K562 (cell line): Measurements from ENCODE around the gene SAE1. TPM values are rescaled to one million over a fixed set of nuclear protein-coding genes. Genes with fewer than 3 reads are reported as not detected.

Experiments used
- ATAC-seq: fragments of 200-7000 bp; cut with Tn5 transposase; 3 replicates; pipeline ENCODE4 v1.9.1; 2020; ENCODE audit warnings: moderate library complexity
- BruUV-seq: library from RNA; stranded (reverse); fragments of 400-500 nt; replicated peaks from 2 replicates; lab custom pipeline; 2021; lab: Mats Ljungman, UMichigan
- CTCF ChIA-PET: fragments of 300-600 bp; formaldehyde crosslinking; extraction: SDS; loops from one replicate; lab custom pipeline; 2021; ENCODE audit warnings: low intra/inter-chr PET ratio; lab: Yijun Ruan, JAX
- POLR2A ChIA-PET: fragments of 300-600, 350-650 bp; sonication (Branson Sonifier 250); formaldehyde crosslinking; extraction: SDS; loops from one replicate; lab custom pipeline; 2021; ENCODE audit warnings: antibody characterized with exemption, inconsistent platforms; lab: Yijun Ruan, JAX
- DNase-seq, 4 experiments: peaks; one replicate each; pipeline versions ENCODE4 v3.0.0 to v3.0.0-alpha.2; 2011 to 2018; ENCODE audit warnings: low spot score in 3 of 4, mixed read lengths in 3 of 4; ENCODE audit errors: extremely low read depth in 1 of 4
- FAIRE-seq: peaks from 2 replicates; lab custom pipeline; 2011; peaks lifted over from hg19 to GRCh38; lab: Jason Lieb, UNC
- H2AFZ ChIP-seq: 2 replicates; pipeline ENCODE4 v1.6.0; 2011; ENCODE audit warnings: low read depth, low read length, control low read depth, inconsistent platforms
- H3K27ac ChIP-seq: fragments of 200-600 bp; 3 replicates; pipeline ENCODE4 v1.8.0; 2011; ENCODE audit warnings: low read depth, mild to moderate bottlenecking, control low read depth, inconsistent platforms, low read length, moderate library complexity, mixed read lengths; ENCODE audit errors: extremely low read depth
- H3K27me3 ChIP-seq, 2 experiments: fragments of 300-600 bp in 1 of 2; 2 replicates in 1 of 2; 3 replicates in 1 of 2; pipeline versions ENCODE4 v1.6.0 to v1.8.0; 2011; ENCODE audit warnings: inconsistent platforms in 2 of 2, low read length in 2 of 2, mild to moderate bottlenecking in 1 of 2, mixed read lengths in 1 of 2, moderate library complexity in 1 of 2; ENCODE audit not compliant: control insufficient read depth in 2 of 2, insufficient read depth in 2 of 2
- H3K36me3 ChIP-seq: fragments of 300-600 bp; 3 replicates; pipeline ENCODE4 v1.8.0; 2011; ENCODE audit warnings: mild to moderate bottlenecking, low read length, inconsistent platforms; ENCODE audit not compliant: control insufficient read depth, insufficient read depth
- H3K4me1 ChIP-seq, 2 experiments: fragments of 200-600 bp in 1 of 2; replicated peaks in 1 of 2; 2 replicates in 1 of 2; 3 replicates in 1 of 2; pipeline versions ENCODE4 v1.5.1 to v1.8.0; 2011; ENCODE audit warnings: inconsistent platforms in 2 of 2, low read length in 2 of 2, mild to moderate bottlenecking in 1 of 2, mixed read lengths in 1 of 2, moderate library complexity in 1 of 2; ENCODE audit not compliant: control insufficient read depth in 2 of 2, insufficient read depth in 2 of 2
- H3K4me2 ChIP-seq: 2 replicates; pipeline ENCODE4 v1.6.1; 2011; ENCODE audit warnings: low read length, control low read depth, inconsistent platforms, mixed read lengths; ENCODE audit not compliant: insufficient read depth
- H3K4me3 ChIP-seq: fragments of 200-600 bp; sonication (generic), shearing (Covaris generic); 2 replicates; pipeline ENCODE4 v1.5.1; 2016; ENCODE audit warnings: control low read depth, inconsistent platforms
- H3K79me2 ChIP-seq: fragments of 200-600 bp; 3 replicates; pipeline ENCODE4 v1.8.0; 2011; ENCODE audit warnings: low read length, inconsistent platforms; ENCODE audit not compliant: control insufficient read depth, insufficient read depth
- H3K9ac ChIP-seq, 2 experiments: 2 replicates each; pipeline versions ENCODE4 v1.6.0 to v1.6.1; 2011; ENCODE audit warnings: low read depth in 2 of 2, low read length in 2 of 2, control low read depth in 1 of 2, inconsistent platforms in 1 of 2, mild to moderate bottlenecking in 1 of 2, mixed read lengths in 1 of 2; ENCODE audit not compliant: insufficient read depth in 1 of 2
- H3K9me1 ChIP-seq: one replicate; pipeline ENCODE4 v1.6.0; 2011; ENCODE audit warnings: inconsistent platforms, mild to moderate bottlenecking, low read length, moderate library complexity; ENCODE audit not compliant: control insufficient read depth, insufficient read depth
- H3K9me3 ChIP-seq: replicated peaks from 2 replicates; pipeline ENCODE4 v1.5.1; 2011; ENCODE audit warnings: low read depth, low read length, inconsistent platforms; ENCODE audit not compliant: control insufficient read depth, insufficient read depth
- H4K20me1 ChIP-seq: replicated peaks from 2 replicates; pipeline ENCODE4 v1.6.1; 2011; ENCODE audit warnings: low read length, inconsistent platforms, mixed read lengths; ENCODE audit not compliant: control insufficient read depth, insufficient read depth
- ATF2 ChIP-seq: sonication (generic); formaldehyde crosslinking; IDR thresholded peaks from 2 replicates; pipeline ENCODE4 v1.8.1; 2022; ENCODE audit warnings: missing genetic modification reagents
- C11orf30 ChIP-seq: fragments of 450-650 bp; IDR thresholded peaks from 2 replicates; pipeline ENCODE4 v1.6.1; 2016; ENCODE audit warnings: low read depth, mild to moderate bottlenecking
- CHD2 ChIP-seq: IDR thresholded peaks from 2 replicates; pipeline ENCODE4 v1.6.1; 2011; ENCODE audit warnings: low read depth, low read length
- ETV6 ChIP-seq, 3 experiments: fragments of 150-350 bp in 1 of 3; sonication (generic) in 1 of 3; formaldehyde crosslinking in 1 of 3; IDR thresholded peaks; 2 replicates each; pipeline versions ENCODE4 v1.6.1 to v1.8.0; 2014 to 2022; ENCODE audit warnings: borderline replicate concordance in 2 of 3, low read depth in 2 of 3, antibody characterized with exemption in 1 of 3, low read length in 1 of 3, mild to moderate bottlenecking in 1 of 3, missing genetic modification reagents in 1 of 3
- GATA2 ChIP-seq: sonication (generic); formaldehyde crosslinking; IDR thresholded peaks from 2 replicates; pipeline ENCODE4 v1.4.0; 2020; ENCODE audit warnings: mild to moderate bottlenecking, missing genetic modification reagents
- NFXL1 ChIP-seq: fragments of 450-650 bp; formaldehyde crosslinking; IDR thresholded peaks from 2 replicates; pipeline ENCODE4 v1.4.0; 2021; ENCODE audit warnings: mild to moderate bottlenecking
- SIRT6 ChIP-seq: IDR thresholded peaks from one replicate; pipeline ENCODE4 v1.6.1; 2012; ENCODE audit warnings: low read depth, mild to moderate bottlenecking, control low read depth, inconsistent platforms, low read length, moderate library complexity
- STAG1 ChIP-seq: sonication (generic); formaldehyde crosslinking; IDR thresholded peaks from 2 replicates; pipeline ENCODE4 v1.5.0; 2020; ENCODE audit warnings: missing genetic modification reagents, borderline replicate concordance
- ZBTB8A ChIP-seq: fragments of 450-650 bp; IDR thresholded peaks from 2 replicates; pipeline ENCODE4 v1.6.1; 2018; ENCODE audit warnings: mild to moderate bottlenecking, moderate library complexity; ENCODE audit not compliant: partially characterized antibody
- ZNF407 ChIP-seq: fragments of 450-650 bp; IDR thresholded peaks from 2 replicates; pipeline ENCODE4 v1.6.1; 2016; ENCODE audit warnings: low read depth
- WGBS: fragments of 100-300 bp; shearing (Covaris generic); methylation state at CpG from one replicate; pipeline ENCODE4 v1.1.6; 2016; ENCODE audit warnings: low coverage, mixed read lengths; ENCODE audit not compliant: insufficient coverage; ENCODE audit errors: missing lambda C conversion rate; 5-methylcytosine and 5-hydroxymethylcytosine counted together
- in situ Hi-C: fragments of 300-500 bp; cut with MboI; formaldehyde crosslinking; loops from 4 replicates; pipeline ENCODE4 v1.15.0; 2018; ENCODE audit warnings: inconsistent platforms, mixed read lengths
- intact Hi-C: fragments of 100-400 bp; cut with micrococcal nuclease; formaldehyde crosslinking; loops from 2 replicates; pipeline ENCODE4 v1.14.2; 2022
- polyA plus RNA-seq, 8 experiments: library from polyadenylated mRNA; depleted of rRNA in 4 of 8; stranded (reverse) in 5 of 8; unstranded in 3 of 8; fragments of >200 nt; fragmentation: Nextera tagmentation in 2 of 8; fragmentation: Illumina TruSeq in 1 of 8; extraction: Ambion mirVana in 2 of 8; extraction: Trizol in 1 of 8; gene quantifications; 2 replicates each; pipeline versions ENCODE4 v1.2.1 to v1.2.3, GENCODE V29; 2011 to 2014; ENCODE audit warnings: inconsistent platforms in 1 of 8, missing spikeins in 1 of 8
- total RNA-seq, 7 experiments: library from RNA; depleted of rRNA in 6 of 7; stranded (reverse); fragments of >200 nt in 6 of 7; fragmentation: Illumina TruSeq in 2 of 7; extraction: Trizol in 2 of 7; gene quantifications; 2 replicates each; pipeline versions ENCODE4 v1.2.1 to v1.2.3, GENCODE V29; 2011 to 2021; ENCODE audit warnings: low replicate concordance in 1 of 7

The SAE1 gene
- total and polyA plus RNA-seq, 9 of the 15 experiments (the other 6 are each of a cell fraction or from before 2014, with no cell fraction given), result 82.8 to 299 (median 217) TPM

- Histone ChIP-seq H3K9ac (peak overlapping the region in 1 of 2 experiments; percentile 49; a peak in 1 of 4 replicates), H4K20me1 (no peaks in the 10 kb centered on the region), H2AFZ (no peak overlapping the region), H3K4me3 (no peak overlapping the region), H3K27ac (peak overlapping the region; percentile 77), H3K9me1 (no peaks in the 10 kb centered on the region), H3K9me3 (no peaks in the 10 kb centered on the region), H3K36me3 (peaks cover 73% of the 10 kb centered on the region), H3K4me1 (peaks cover 12 to 13% of the 10 kb centered on the region in 2 experiments; a peak in 4 of 5 replicates), H3K4me2 (no peak overlapping the region), H3K27me3 (no peaks in the 10 kb centered on the region), H3K79me2 (no peaks in the 10 kb centered on the region)
- FAIRE-seq, result peak; percentile 57
- POLR2A ChIA-PET, result interaction anchor here (0.8 to 10.5 kb wide), 6 partner anchors 10 to 35 kb away, joined by 3 to 171 read pairs (median 15); no protein-coding TSS in a partner anchor
- CTCF ChIA-PET, result interaction anchor here (0.7 to 2.6 kb wide), 2 partner anchors 34 to 48 kb away, joined by 3 to 20 read pairs; no protein-coding TSS in a partner anchor
- BruUV-seq, result TSS peak; percentile 86
- in situ Hi-C loops (no loop called here), intact Hi-C loops (loop anchor here (1.0 kb wide), 2 partner anchors 18 to 35 kb away; no protein-coding TSS in a partner anchor)
- WGBS, result 81% methylated on average over 13 of the region's 13 CpGs
- no peak for DNase-seq
- ATAC-seq, result 0 out of 3 replicates have a peak, but pooled peaks have one; percentile 10
- TF ChIP-seq ZNF407 (no peak), NFXL1 (CRISPR knock-in tag) (no peak), STAG1 (CRISPR knock-in tag) (no peak), C11orf30 (no peak), SIRT6 (no peak), ETV6 (IDR thresholded peaks at IDR 0.05; ENCODE audit: borderline replicate concordance in 1 of 2, low read depth in 2 of 2, low read length in 1 of 2) (no peak), ETV6 (CRISPR knock-in tag; IDR thresholded peaks at IDR 0.05; ENCODE audit: borderline replicate concordance) (no peak), ATF2 (CRISPR knock-in tag) (no peak), CHD2 (no peak), GATA2 (CRISPR knock-in tag) (no peak), ZBTB8A (no peak)
These were observed 78.9 kb downstream of the SAE1 start for GRCh38 chr19:47209319-47210179.
